ENCODE measurements around the gene LRP8. TPM values are rescaled to one million over a fixed set of nuclear protein-coding genes. Genes with fewer than 3 reads are reported as not detected.
A peak's percentile ranks its signal among the peaks of the same experiment; 100 is the strongest.

The LRP8 gene
- total and polyA plus RNA-seq, 5 donors from 2014 or later, result 1.0 to 23.7 (median 2.5) TPM

DNA sequence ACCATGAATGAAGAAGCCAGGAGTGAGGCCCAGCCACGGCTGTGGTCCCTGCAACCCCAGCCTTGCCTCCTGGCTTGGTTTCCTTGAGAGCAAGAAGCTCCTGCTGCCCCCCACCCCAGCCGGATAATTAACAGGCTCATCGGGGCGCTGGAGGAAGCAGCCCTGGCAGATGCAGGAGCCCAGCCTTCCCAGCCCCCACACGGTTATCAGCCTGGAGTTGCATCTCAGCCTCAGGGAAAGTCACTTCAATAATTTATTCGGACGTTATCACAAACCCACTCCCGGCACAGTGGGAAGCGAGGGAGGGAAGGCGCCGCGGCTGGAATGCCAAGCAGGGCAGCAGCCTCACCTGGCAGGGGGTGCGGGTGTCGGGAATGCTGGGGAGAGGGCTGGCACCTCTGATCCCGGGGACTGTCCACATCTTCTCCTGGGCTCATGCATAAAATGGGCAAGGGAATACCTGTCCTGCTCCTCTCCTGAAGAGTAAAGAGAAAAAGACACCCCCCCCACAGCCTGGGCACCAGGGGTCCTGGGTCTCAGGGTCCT, 43.3 kb upstream of the LRP8 start:
- peaks cover 21% of the 10 kb centered on the region for H3K4me1 ChIP-seq (ENCODE audit: control insufficient read depth, insufficient read depth, low read length, poor library complexity, severe bottlenecking)
- no peaks in the 10 kb centered on the region for H3K27me3 ChIP-seq (ENCODE audit: control insufficient read depth, insufficient read depth, low read length)
- Mint-ChIP-seq H3K4me1 (peaks cover 0 to 22% (median 8%) of the 10 kb centered on the region in 4 donors), H3K27me3 (no peaks in the 10 kb centered on the region), H3K9me3 (no peaks in the 10 kb centered on the region), H3K27ac (no peak overlapping the region), H3K4me3 (no peak overlapping the region), H3K36me3 (no peaks in the 10 kb centered on the region)
- no peak overlapping the region for H3K27ac ChIP-seq (ENCODE audit: insufficient read depth, low read length, poor library complexity, severe bottlenecking)
- H3K4me3 ChIP-seq (ENCODE audit: low read depth, low read length), result no peak overlapping the region
- ATAC-seq (ENCODE audit: low read depth in 2 of 2) (no peak), DNase-seq (no peak)
- no peaks in the 10 kb centered on the region for H3K9me3 ChIP-seq (ENCODE audit: control insufficient read depth in 2 of 2, low read length in 2 of 2)
- no peaks in the 10 kb centered on the region for H3K36me3 ChIP-seq (ENCODE audit: control insufficient read depth, insufficient read depth, low read length)

DNA sequence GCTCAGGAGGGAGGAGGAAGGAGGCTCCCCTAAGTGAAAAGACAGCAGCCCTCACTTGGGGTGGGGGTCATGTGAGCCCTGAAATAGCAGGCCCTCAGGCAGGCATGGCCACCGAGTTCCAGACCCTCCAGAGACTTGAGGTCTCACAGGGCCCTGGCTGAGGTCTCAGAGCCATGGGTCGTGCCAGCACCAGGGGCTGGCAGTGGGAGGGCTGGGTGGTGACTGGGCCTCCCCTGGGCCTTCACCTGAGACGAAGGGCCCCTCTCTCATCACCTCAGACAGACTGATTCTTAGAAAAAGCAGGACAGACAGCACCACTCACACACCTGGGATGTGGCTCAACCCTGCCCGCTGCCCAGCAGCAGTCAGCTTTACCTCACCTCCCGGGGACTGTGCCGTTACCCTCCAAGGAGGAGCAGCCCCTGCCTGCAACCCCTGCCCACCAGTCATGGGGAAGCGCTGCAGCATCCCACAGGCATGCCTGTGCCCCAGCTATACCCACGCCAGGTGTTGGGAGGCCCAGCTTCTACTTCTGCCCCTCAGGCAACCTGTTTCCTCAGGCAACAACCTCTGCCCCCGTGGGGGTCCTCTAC, 42.6 kb upstream of the LRP8 start:
- Mint-ChIP-seq H3K9me3 (no peaks in the 10 kb centered on the region), H3K27me3 (peaks cover 3% of the 10 kb centered on the region), H3K36me3 (no peaks in the 10 kb centered on the region), H3K4me1 (peaks cover 0 to 28% (median 10%) of the 10 kb centered on the region in 4 donors), H3K4me3 (no peak overlapping the region), H3K27ac (peak overlapping the region in 1 of 3 donors; percentile 54)
- Histone ChIP-seq H3K4me1 (ENCODE audit: control insufficient read depth, insufficient read depth, low read length, poor library complexity, severe bottlenecking) (peaks cover 21% of the 10 kb centered on the region), H3K27ac (ENCODE audit: insufficient read depth, low read length, poor library complexity, severe bottlenecking) (no peak overlapping the region), H3K36me3 (ENCODE audit: control insufficient read depth, insufficient read depth, low read length) (no peaks in the 10 kb centered on the region), H3K9me3 (ENCODE audit: control insufficient read depth in 2 of 2, low read length in 2 of 2) (no peaks in the 10 kb centered on the region), H3K4me3 (ENCODE audit: low read depth, low read length) (no peak overlapping the region), H3K27me3 (ENCODE audit: control insufficient read depth, insufficient read depth, low read length) (no peaks in the 10 kb centered on the region)
- ATAC-seq (ENCODE audit: low read depth in 2 of 2) (no peak), DNase-seq (no peak)

GRCh38 chr1:53369761-53370160, 41.9 kb upstream of the LRP8 start:
- Histone ChIP-seq H3K27ac (ENCODE audit: insufficient read depth, low read length, poor library complexity, severe bottlenecking) (no peak overlapping the region), H3K9me3 (ENCODE audit: control insufficient read depth in 2 of 2, low read length in 2 of 2) (no peaks in the 10 kb centered on the region), H3K4me1 (ENCODE audit: control insufficient read depth, insufficient read depth, low read length, poor library complexity, severe bottlenecking) (peaks cover 21% of the 10 kb centered on the region), H3K27me3 (ENCODE audit: control insufficient read depth, insufficient read depth, low read length) (no peaks in the 10 kb centered on the region), H3K36me3 (ENCODE audit: control insufficient read depth, insufficient read depth, low read length) (no peaks in the 10 kb centered on the region), H3K4me3 (ENCODE audit: low read depth, low read length) (no peak overlapping the region)
- peaks cover 6% of the 10 kb centered on the region for H3K27me3 Mint-ChIP-seq
- no peaks in the 10 kb centered on the region for H3K9me3 Mint-ChIP-seq
- no peak for ATAC-seq (ENCODE audit: low read depth in 2 of 2)
- DNase-seq, result no peak
- peak overlapping the region in 1 of 3 donors; percentile 54 for H3K27ac Mint-ChIP-seq
- no peaks in the 10 kb centered on the region for H3K36me3 Mint-ChIP-seq
- peak overlapping the region in 1 of 4 donors; percentile 7 for H3K4me3 Mint-ChIP-seq
- H3K4me1 Mint-ChIP-seq, result peaks cover 0 to 30% (median 14%) of the 10 kb centered on the region in 4 donors

- Histone ChIP-seq H3K27ac (ENCODE audit: insufficient read depth, low read length, poor library complexity, severe bottlenecking) (no peak overlapping the region), H3K36me3 (ENCODE audit: control insufficient read depth, insufficient read depth, low read length) (no peaks in the 10 kb centered on the region), H3K27me3 (ENCODE audit: control insufficient read depth, insufficient read depth, low read length) (no peaks in the 10 kb centered on the region), H3K4me3 (ENCODE audit: low read depth, low read length) (no peak overlapping the region), H3K9me3 (ENCODE audit: control insufficient read depth in 2 of 2, low read length in 2 of 2) (no peaks in the 10 kb centered on the region), H3K4me1 (ENCODE audit: control insufficient read depth, insufficient read depth, low read length, poor library complexity, severe bottlenecking) (peaks cover 21% of the 10 kb centered on the region)
- Mint-ChIP-seq H3K4me3 (peak overlapping the region in 2 of 4 donors; percentile 7 to 72), H3K27ac (peak overlapping the region in 1 of 3 donors; percentile 96), H3K9me3 (no peaks in the 10 kb centered on the region), H3K36me3 (no peaks in the 10 kb centered on the region), H3K4me1 (peaks cover 0 to 30% (median 15%) of the 10 kb centered on the region in 4 donors), H3K27me3 (peaks cover 6% of the 10 kb centered on the region)
- no peak for ATAC-seq (ENCODE audit: low read depth in 2 of 2)
- no peak for DNase-seq
Measured at GRCh38 chr1:53369034-53369750, 41.3 kb upstream of the LRP8 start.

GRCh38 chr1:53368314-53369033, 40.6 kb upstream of the LRP8 start:
- no peaks in the 10 kb centered on the region for H3K9me3 ChIP-seq (ENCODE audit: control insufficient read depth in 2 of 2, low read length in 2 of 2)
- H3K4me3 Mint-ChIP-seq, result peak overlapping the region; percentile 45 to 90 (median 86)
- peak overlapping the region; percentile 69 to 97 (median 96) for H3K27ac Mint-ChIP-seq
- H3K4me1 ChIP-seq (ENCODE audit: control insufficient read depth, insufficient read depth, low read length, poor library complexity, severe bottlenecking), result peaks cover 21% of the 10 kb centered on the region
- H3K36me3 ChIP-seq (ENCODE audit: control insufficient read depth, insufficient read depth, low read length), result no peaks in the 10 kb centered on the region
- H3K4me1 Mint-ChIP-seq, result peaks cover 0 to 30% (median 15%) of the 10 kb centered on the region in 4 donors
- no peak overlapping the region for H3K27ac ChIP-seq (ENCODE audit: insufficient read depth, low read length, poor library complexity, severe bottlenecking)
- H3K9me3 Mint-ChIP-seq, result peaks cover 0 to 1% (median 0%) of the 10 kb centered on the region in 7 donors
- H3K27me3 ChIP-seq (ENCODE audit: control insufficient read depth, insufficient read depth, low read length), result no peaks in the 10 kb centered on the region
- DNase-seq (no peak), ATAC-seq (ENCODE audit: low read depth in 2 of 2) (no peak)
- peaks cover 6% of the 10 kb centered on the region for H3K27me3 Mint-ChIP-seq
- H3K4me3 ChIP-seq (ENCODE audit: low read depth, low read length), result peak overlapping the region; percentile 64
- H3K36me3 Mint-ChIP-seq, result no peaks in the 10 kb centered on the region

DNA sequence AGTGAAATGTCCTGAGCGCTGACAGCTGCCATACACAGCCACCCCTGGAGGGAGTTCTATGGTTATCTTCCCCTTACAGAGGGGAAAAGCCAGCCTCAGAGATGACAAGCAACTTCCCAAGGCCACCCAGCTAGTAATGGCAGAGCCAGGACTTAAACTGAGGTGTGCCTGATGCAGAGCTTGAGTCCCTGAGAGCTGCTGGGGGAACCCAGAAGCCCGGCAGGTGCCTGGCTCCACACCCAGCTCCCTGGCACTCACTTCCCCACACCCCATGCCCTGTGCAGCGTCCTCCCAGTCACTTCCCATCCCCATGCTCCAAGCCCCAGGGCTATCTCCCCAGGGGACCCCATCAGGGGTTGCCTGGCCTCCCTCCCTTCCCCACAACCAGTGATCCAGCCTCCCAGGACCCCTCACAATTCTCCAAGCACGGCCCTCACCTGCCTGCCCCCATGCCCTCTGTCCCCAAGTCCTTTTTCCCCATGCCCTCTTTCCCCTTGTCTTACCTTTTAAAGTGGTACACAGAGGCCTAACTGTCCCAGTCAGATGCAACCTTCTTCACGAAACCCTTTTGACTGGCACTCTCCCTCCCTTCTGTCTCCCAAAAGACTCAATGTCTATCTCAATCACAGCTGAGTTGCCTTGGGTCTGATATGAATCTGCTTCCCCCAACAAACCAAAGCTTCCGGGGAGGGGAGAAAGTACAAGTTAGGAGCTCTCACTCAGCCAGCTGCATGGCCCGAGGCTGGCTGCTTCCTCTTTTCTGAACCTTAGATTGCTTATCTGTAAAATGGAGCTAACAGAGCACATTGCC, 39.8 kb upstream of the LRP8 start:
- H3K9me3 Mint-ChIP-seq, result peaks cover 0 to 1% (median 0%) of the 10 kb centered on the region in 7 donors
- Histone ChIP-seq H3K27me3 (ENCODE audit: control insufficient read depth, insufficient read depth, low read length) (no peaks in the 10 kb centered on the region), H3K27ac (ENCODE audit: insufficient read depth, low read length, poor library complexity, severe bottlenecking) (peak overlapping the region; percentile 39), H3K4me1 (ENCODE audit: control insufficient read depth, insufficient read depth, low read length, poor library complexity, severe bottlenecking) (peaks cover 21% of the 10 kb centered on the region), H3K36me3 (ENCODE audit: control insufficient read depth, insufficient read depth, low read length) (no peaks in the 10 kb centered on the region), H3K4me3 (ENCODE audit: low read depth, low read length) (peak overlapping the region; percentile 64), H3K9me3 (ENCODE audit: control insufficient read depth in 2 of 2, low read length in 2 of 2) (no peaks in the 10 kb centered on the region)
- peaks cover 13% of the 10 kb centered on the region for H3K27me3 Mint-ChIP-seq
- H3K4me3 Mint-ChIP-seq, result peak overlapping the region; percentile 45 to 90 (median 86)
- DNase-seq (peak in 2 of 3 donors; percentile 32 to 88), ATAC-seq (ENCODE audit: low read depth in 2 of 2) (peak; percentile 73 to 88)
- H3K36me3 Mint-ChIP-seq, result no peaks in the 10 kb centered on the region
- H3K27ac Mint-ChIP-seq, result peak overlapping the region; percentile 69 to 97 (median 96)
- H3K4me1 Mint-ChIP-seq, result peaks cover 0 to 30% (median 15%) of the 10 kb centered on the region in 4 donors

Measured in CD4-positive, CD25-positive, alpha-beta regulatory T cell (primary cell).